ENCODE data around the gene SNAP29. TPM values are rescaled to one million over a fixed set of nuclear protein-coding genes. Genes with fewer than 3 reads are reported as not detected.
A peak's percentile ranks its signal among the peaks of the same experiment; 100 is the strongest.

Gene SNAP29
- total and polyA plus RNA-seq, 9 of the 15 experiments (the other 6 are each of a cell fraction or from before 2014, with no cell fraction given) = 19.5 to 250 (median 75.9) TPM

DNA sequence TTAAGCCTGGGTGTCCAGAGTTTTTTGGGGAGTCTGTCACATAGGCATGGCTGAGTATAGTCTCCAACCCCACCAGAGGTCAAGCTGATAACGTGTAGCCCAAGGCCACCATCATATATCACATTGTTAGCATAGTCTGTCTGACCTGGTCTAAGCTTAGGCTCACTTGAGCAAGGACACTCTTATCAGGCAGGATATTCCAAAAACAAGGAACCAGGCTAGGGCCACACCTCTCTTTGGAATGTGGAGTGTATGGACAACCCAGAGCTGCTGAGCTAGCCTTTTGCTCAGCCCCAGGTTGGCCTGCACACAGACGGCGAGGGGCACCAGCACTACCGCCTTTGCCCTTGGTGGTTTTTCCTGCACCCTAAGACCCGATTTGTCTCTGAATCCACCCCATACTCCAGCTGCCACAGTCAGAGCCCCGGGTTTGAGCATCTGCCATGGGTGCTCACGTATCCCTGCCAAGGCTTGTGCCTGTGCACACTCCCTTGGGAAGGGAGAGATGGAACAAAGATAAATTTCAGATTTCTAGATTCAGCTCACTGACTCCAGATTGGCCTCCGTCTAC is 7.2 kb downstream of the SNAP29 start (continued):
- TF ChIP-seq, protein P1, sequence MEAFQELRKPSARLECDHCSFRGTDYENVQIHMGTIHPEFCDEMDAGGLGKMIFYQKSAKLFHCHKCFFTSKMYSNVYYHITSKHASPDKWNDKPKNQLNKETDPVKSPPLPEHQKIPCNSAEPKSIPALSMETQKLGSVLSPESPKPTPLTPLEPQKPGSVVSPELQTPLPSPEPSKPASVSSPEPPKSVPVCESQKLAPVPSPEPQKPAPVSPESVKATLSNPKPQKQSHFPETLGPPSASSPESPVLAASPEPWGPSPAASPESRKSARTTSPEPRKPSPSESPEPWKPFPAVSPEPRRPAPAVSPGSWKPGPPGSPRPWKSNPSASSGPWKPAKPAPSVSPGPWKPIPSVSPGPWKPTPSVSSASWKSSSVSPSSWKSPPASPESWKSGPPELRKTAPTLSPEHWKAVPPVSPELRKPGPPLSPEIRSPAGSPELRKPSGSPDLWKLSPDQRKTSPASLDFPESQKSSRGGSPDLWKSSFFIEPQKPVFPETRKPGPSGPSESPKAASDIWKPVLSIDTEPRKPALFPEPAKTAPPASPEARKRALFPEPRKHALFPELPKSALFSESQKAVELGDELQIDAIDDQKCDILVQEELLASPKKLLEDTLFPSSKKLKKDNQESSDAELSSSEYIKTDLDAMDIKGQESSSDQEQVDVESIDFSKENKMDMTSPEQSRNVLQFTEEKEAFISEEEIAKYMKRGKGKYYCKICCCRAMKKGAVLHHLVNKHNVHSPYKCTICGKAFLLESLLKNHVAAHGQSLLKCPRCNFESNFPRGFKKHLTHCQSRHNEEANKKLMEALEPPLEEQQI (IDR thresholded peaks at IDR 0.05) = no peak
- no peak for TF ChIP-seq MXI1 (IDR thresholded peaks at IDR 0.05; ENCODE audit: low read depth, low read length)
- TF ChIP-seq, protein P2, sequence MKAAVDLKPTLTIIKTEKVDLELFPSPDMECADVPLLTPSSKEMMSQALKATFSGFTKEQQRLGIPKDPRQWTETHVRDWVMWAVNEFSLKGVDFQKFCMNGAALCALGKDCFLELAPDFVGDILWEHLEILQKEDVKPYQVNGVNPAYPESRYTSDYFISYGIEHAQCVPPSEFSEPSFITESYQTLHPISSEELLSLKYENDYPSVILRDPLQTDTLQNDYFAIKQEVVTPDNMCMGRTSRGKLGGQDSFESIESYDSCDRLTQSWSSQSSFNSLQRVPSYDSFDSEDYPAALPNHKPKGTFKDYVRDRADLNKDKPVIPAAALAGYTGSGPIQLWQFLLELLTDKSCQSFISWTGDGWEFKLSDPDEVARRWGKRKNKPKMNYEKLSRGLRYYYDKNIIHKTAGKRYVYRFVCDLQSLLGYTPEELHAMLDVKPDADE (conservative IDR thresholded peaks at IDR 0.05; ENCODE audit: control insufficient read depth, low read depth, low read length) = no peak
- TF ChIP-seq MYC (IDR thresholded peaks at IDR 0.05; ENCODE audit: low read depth, low read length) = peak; percentile 42; the same call in 1 of the 2 replicates
- TF ChIP-seq MYC (CRISPR knock-in tag; IDR thresholded peaks at IDR 0.05; ENCODE audit: borderline replicate concordance, low read depth) = no peak
- no peak for TF ChIP-seq HMGN3 (IDR thresholded peaks at IDR 0.05; ENCODE audit: borderline replicate concordance, extremely low read depth, insufficient read length, low read depth, low read length)
- TF ChIP-seq ILK (tag; IDR thresholded peaks at IDR 0.05; ENCODE audit: borderline replicate concordance, low read depth) = no peak
- TF ChIP-seq, protein P3, sequence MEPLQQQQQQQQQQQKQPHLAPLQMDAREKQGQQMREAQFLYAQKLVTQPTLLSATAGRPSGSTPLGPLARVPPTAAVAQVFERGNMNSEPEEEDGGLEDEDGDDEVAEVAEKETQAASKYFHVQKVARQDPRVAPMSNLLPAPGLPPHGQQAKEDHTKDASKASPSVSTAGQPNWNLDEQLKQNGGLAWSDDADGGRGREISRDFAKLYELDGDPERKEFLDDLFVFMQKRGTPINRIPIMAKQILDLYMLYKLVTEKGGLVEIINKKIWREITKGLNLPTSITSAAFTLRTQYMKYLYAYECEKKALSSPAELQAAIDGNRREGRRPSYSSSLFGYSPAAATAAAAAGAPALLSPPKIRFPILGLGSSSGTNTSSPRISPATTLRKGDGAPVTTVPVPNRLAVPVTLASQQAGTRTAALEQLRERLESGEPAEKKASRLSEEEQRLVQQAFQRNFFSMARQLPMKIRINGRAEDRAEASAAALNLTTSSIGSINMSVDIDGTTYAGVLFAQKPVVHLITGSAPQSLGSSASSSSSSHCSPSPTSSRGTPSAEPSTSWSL (CRISPR knock-in tag; IDR thresholded peaks at IDR 0.05; ENCODE audit: borderline replicate concordance) = no peak
- TF ChIP-seq CBX1 (IDR thresholded peaks at IDR 0.05; ENCODE audit: low read depth) = no peak
- TF ChIP-seq JUNB (CRISPR knock-in tag; conservative IDR thresholded peaks at IDR 0.05) = no peak
- TF ChIP-seq PHB2 (IDR thresholded peaks at IDR 0.05; ENCODE audit: low read depth) = no peak
- TF ChIP-seq E2F3 (CRISPR knock-in tag; IDR thresholded peaks at IDR 0.05) = no peak
- TF ChIP-seq TBP (optimal IDR thresholded peaks at IDR 0.05; ENCODE audit: low read depth, low read length) = no peak
- no peak for TF ChIP-seq OTX1 (CRISPR knock-in tag; IDR thresholded peaks at IDR 0.05)
- no peak for TF ChIP-seq TAF9B (IDR thresholded peaks at IDR 0.05; ENCODE audit: partially characterized antibody)
- TF ChIP-seq, protein P4, sequence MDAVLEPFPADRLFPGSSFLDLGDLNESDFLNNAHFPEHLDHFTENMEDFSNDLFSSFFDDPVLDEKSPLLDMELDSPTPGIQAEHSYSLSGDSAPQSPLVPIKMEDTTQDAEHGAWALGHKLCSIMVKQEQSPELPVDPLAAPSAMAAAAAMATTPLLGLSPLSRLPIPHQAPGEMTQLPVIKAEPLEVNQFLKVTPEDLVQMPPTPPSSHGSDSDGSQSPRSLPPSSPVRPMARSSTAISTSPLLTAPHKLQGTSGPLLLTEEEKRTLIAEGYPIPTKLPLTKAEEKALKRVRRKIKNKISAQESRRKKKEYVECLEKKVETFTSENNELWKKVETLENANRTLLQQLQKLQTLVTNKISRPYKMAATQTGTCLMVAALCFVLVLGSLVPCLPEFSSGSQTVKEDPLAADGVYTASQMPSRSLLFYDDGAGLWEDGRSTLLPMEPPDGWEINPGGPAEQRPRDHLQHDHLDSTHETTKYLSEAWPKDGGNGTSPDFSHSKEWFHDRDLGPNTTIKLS (IDR thresholded peaks at IDR 0.05; ENCODE audit: borderline replicate concordance, low read depth) = no peak
- TF ChIP-seq DPF2 (IDR thresholded peaks at IDR 0.05) = no peak
- TF ChIP-seq ZNF311 (CRISPR knock-in tag; IDR thresholded peaks at IDR 0.05) = no peak
- 0 out of 2 replicates have a peak, but pooled peaks have one; percentile 21 for TF ChIP-seq MAFK (IDR thresholded peaks at IDR 0.05; ENCODE audit: low read length)
- TF ChIP-seq COPS2 (conservative IDR thresholded peaks at IDR 0.05) = no peak
- peak; percentile 64 to 90; a peak in 3 of 4 replicates for TF ChIP-seq TBL1XR1 (IDR thresholded peaks at IDR 0.05; ENCODE audit: low read length in 2 of 2)
- 0 out of 2 replicates have a peak, but pooled peaks have one; percentile 14 for TF ChIP-seq ZNF384 (IDR thresholded peaks at IDR 0.05; ENCODE audit: low read depth, low read length)
- TF ChIP-seq BRCA1 (IDR thresholded peaks at IDR 0.05) = no peak
- no peak for TF ChIP-seq BRCA1 (CRISPR knock-in tag; IDR thresholded peaks at IDR 0.05)
